GM12892 (cell line): ENCODE data around the gene COG7.

Experiments
- POLR2A ChIP-seq: IDR thresholded peaks from 2 replicates; pipeline ENCODE4 v1.6.1; 2011; ENCODE audit warnings: low read depth, low read length, control low read depth
- POLR2AphosphoS5 ChIP-seq: IDR thresholded peaks from 2 replicates; pipeline ENCODE4 v1.6.1; 2011; ENCODE audit warnings: low read depth, low read length, control low read depth
- TAF1 ChIP-seq: IDR thresholded peaks from 2 replicates; pipeline ENCODE4 v1.6.1; 2011; ENCODE audit warnings: low read depth, mild to moderate bottlenecking, control low read depth, low read length, borderline replicate concordance

- 0 out of 2 replicates have a peak, but pooled peaks have one; percentile 19 for TF ChIP-seq POLR2AphosphoS5
- TF ChIP-seq POLR2A, result 0 out of 2 replicates have a peak, but pooled peaks have one; percentile 28
- TF ChIP-seq TAF1, result 0 out of 2 replicates have a peak, but pooled peaks have one; percentile 12
Measured at GRCh38 chr16:23452572-23453337, at the start of gene COG7.
